ENCODE measurements around the gene NIM1K.
"Not testable (repeated sequence)": the region's sequence is repeated elsewhere in the genome, so short reads cannot be mapped to it uniquely, and the experiment has no call there.

Gene NIM1K

DNA sequence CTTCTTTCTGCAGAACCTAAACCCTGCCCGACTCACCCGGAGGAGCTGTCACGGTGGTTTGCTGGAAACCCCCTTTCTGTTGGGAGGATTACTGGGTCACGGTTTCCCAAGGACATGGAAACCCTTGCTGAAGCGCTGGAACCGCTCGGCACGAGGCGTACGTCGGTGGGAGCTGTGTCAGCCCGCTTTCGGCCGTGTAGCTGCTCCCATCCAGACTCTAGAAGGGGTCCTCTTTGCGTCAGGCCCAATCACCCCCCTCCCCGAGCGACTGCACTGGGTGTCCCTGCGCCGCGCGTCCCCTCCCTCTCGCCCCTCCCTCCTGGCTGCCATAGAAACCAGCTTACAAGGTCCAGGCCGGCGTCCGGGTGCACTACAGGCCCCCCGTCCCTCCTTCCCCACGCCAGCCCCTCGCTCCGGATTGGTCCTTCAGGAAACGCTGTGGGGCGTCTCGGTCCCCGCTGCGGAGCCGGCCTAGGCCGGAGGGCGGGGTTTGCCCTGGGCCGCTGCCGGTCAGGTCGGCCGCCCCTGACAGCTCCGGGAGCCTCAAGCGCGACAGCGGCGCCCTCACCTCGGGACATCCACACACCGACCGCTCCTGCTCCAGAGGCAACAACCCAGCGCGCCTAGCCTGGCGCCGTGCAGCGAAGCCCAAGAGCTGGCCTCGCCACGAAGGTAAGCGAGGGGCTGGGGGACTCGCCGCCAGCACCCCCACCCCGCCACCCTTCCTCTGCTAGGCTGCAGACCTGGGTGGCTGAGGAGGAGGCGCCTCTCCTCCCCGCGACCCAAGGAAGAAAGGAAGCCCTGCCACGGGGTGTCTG lies at the start of gene NIM1K:
NIM1K (plus strand) TSS at position 486 of the 818 bp plus-strand sequence. CDS start 53,551 bp downstream, outside the sequence.
- Mint-ChIP-seq H3K4me3 (peak within 1 kb of the TSS; percentile 86), H3K4me1 (ENCODE audit: low read depth) (peaks cover 32% of the 10 kb centered on the region), H3K9me3 (no peaks in the 10 kb centered on the region), H3K36me3 (ENCODE audit: low read depth) (peaks cover 8% of the 10 kb centered on the region), H3K27ac (peak within 1 kb of the TSS; percentile 74), H3K27me3 (peaks cover 16% of the 10 kb centered on the region)

DNA sequence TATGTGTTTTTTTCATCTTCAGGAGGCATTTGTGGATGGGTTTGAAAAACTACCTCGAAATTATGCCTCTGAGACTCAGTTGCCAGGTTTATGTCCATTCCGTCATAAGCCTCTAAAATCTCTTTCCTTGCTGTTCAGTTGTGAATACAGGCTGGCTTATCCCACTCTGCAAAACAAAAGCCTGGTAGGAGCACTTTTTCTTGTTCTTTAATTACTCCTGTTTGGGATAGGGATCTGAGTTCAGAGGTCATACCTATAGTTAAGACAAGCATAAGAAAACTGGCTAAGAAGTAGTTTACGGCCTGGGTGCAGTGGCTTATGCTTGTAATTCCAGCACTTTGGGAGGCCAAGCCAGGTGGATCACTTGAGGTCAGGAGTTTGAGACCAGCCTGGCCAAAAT lies 47.0 kb upstream of the NIM1K start:
- H3K9me3 Mint-ChIP-seq = no peaks in the 10 kb centered on the region
- H3K36me3 Mint-ChIP-seq (ENCODE audit: low read depth) = peaks cover 62% of the 10 kb centered on the region
- H3K4me1 Mint-ChIP-seq (ENCODE audit: low read depth) = peaks cover 17% of the 10 kb centered on the region
- no peak overlapping the region for H3K4me3 Mint-ChIP-seq
- H3K27me3 Mint-ChIP-seq = no peaks in the 10 kb centered on the region
- no peak overlapping the region for H3K27ac Mint-ChIP-seq

DNA sequence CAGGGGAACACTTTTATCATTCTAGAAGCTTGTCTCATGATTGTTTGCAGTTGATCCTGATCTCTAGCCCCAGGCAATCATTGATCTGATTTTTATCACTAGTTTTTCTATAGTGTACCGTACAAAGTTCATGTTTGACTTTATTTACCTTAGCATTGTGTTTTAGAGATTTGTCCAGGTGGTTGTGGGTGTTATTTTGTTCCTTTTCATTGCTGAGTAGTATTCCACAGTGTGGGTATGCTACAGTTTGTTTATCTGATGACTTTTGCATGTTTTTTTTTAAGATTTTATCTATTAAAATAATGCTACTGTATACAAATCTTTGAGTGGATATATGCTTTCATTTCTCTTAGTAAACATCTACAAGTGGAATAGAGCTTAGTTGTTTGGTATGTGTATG lies 45.1 kb upstream of the NIM1K start:
- Mint-ChIP-seq H3K4me1 (ENCODE audit: low read depth) (peaks cover 12% of the 10 kb centered on the region), H3K27me3 (no peaks in the 10 kb centered on the region), H3K27ac (no peak overlapping the region), H3K4me3 (no peak overlapping the region), H3K36me3 (ENCODE audit: low read depth) (peaks cover 48% of the 10 kb centered on the region), H3K9me3 (no peaks in the 10 kb centered on the region)

DNA sequence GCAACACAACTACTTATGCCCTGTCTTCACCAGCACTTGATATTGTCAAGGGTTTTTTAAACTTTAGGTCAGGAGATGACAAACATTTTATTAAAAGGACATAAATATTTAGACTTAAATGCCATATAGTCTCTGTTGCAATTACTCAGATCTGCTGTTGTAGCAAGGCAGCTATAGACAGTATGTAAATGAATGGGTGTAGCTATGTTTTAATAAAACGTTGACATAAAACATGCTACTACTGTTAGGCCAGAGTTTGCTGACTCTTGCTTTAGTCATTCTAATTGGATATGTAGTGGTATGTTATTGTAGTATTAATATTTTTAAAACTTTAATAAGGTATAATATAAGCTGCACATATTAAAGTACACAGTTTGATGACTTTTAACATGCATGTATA lies 43.6 kb upstream of the NIM1K start:
- Mint-ChIP-seq H3K4me3 (no peak overlapping the region), H3K27ac (no peak overlapping the region), H3K4me1 (ENCODE audit: low read depth) (peaks cover 8% of the 10 kb centered on the region), H3K27me3 (no peaks in the 10 kb centered on the region), H3K9me3 (no peaks in the 10 kb centered on the region), H3K36me3 (ENCODE audit: low read depth) (peaks cover 57% of the 10 kb centered on the region)

DNA sequence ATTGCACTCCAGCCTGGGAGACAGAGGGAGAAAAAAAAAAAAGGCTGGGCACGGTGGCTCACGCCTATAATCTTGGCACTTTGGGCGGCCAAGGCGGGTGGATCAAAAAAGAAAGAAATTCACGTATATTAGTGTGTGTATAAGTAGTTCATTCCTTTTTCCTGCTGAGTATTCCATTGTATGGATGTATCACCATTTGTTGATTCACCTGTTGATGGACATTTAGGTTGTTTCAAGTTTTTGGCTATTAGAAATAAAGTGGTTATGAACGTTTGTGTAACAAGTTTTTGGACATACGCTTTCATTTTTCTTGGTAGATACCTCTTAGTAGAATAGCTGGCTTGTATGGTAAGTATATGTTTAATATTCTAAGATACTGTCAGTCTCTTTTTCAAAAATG lies 42.8 kb upstream of the NIM1K start:
- Mint-ChIP-seq H3K36me3 (ENCODE audit: low read depth) (peaks cover 59% of the 10 kb centered on the region), H3K27me3 (no peaks in the 10 kb centered on the region), H3K9me3 (no peaks in the 10 kb centered on the region), H3K27ac (no peak overlapping the region), H3K4me3 (no peak overlapping the region), H3K4me1 (ENCODE audit: low read depth) (peaks cover 11% of the 10 kb centered on the region)

DNA sequence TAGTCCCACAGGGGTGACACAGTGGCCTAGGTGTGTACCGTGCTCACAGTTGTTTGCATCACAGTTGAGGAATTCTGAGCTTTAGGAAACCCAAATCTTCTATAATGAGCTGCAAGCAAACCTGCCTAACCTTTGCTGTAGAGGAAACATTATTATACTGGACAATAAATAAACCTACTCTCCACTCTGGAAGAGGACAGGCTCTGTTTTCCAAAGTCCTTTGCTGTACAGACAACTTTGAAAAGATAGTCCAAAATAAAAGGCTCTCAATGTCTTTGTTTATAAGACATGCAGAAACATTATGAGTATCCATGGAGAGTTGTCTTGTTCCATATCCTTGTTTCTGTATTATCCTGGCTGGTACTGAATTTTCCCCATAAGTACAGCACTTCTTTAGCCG lies 42.0 kb upstream of the NIM1K start:
- Mint-ChIP-seq H3K9me3 (no peaks in the 10 kb centered on the region), H3K36me3 (ENCODE audit: low read depth) (peaks cover 51% of the 10 kb centered on the region), H3K4me1 (ENCODE audit: low read depth) (peaks cover 11% of the 10 kb centered on the region), H3K27ac (no peak overlapping the region), H3K4me3 (no peak overlapping the region), H3K27me3 (no peaks in the 10 kb centered on the region)

DNA sequence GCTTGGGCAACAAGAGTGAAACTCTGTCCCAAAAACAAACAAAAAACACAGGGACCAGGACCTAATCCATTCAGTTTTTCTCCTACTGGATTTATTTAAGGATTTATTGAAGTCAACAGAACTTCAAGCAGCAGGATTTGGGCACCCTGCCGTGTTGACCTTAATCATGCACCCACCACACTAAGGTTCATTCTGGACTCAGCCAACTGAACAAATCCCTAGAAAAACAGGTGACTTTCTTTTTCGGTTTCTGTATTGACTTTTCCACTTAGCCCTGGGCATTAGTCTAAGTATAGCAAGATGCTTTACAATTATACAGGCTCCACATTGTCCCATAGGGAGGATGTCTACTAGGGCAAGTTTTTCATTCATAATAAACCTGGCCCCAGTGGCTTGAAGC lies 41.3 kb upstream of the NIM1K start:
- Mint-ChIP-seq H3K27ac (no peak overlapping the region), H3K36me3 (ENCODE audit: low read depth) (peaks cover 46% of the 10 kb centered on the region), H3K27me3 (no peaks in the 10 kb centered on the region), H3K9me3 (no peaks in the 10 kb centered on the region), H3K4me3 (no peak overlapping the region), H3K4me1 (ENCODE audit: low read depth) (peaks cover 17% of the 10 kb centered on the region)

DNA sequence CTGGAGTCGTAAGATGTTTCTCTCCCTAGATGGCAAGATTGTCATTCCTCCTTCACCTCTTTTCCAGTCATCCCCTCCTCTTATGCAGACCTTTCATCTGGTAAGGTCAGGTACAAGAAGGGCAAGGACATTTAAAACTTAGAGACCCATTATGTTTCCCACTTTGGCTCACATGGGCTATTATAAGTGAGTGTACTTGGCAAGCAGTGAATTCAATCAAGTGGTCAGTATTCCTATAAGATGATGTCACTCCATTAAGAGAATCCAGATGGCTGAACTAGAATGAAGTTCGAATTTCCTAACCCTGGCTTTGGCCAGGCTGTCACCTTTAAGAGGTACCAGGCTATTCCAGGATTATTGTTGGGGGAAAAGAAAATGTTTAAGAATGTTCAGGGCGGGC lies 39.1 kb upstream of the NIM1K start:
- H3K4me3 Mint-ChIP-seq = no peak overlapping the region
- H3K27ac Mint-ChIP-seq = no peak overlapping the region
- no peaks in the 10 kb centered on the region for H3K27me3 Mint-ChIP-seq
- H3K9me3 Mint-ChIP-seq = no peaks in the 10 kb centered on the region
- peaks cover 22% of the 10 kb centered on the region for H3K4me1 Mint-ChIP-seq (ENCODE audit: low read depth)
- peaks cover 52% of the 10 kb centered on the region for H3K36me3 Mint-ChIP-seq (ENCODE audit: low read depth)

DNA sequence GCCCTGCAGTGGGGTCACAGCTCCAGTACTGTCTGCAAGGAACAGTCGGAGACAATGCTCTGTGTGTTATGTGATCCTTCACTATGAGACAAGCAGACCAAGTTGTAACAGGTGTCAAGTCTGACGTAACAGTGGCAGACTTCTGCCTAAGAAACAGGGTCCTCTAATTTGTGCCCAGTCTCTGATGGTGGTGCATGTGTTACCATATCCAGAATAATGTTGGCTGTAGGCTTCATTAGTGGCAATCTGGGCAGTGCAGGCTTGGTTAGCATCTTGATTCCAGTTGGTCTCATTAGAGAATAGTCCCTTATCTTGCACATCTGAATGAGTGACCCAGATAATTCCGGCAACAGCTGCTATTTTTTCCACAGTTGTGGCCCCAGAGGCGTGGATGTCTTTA lies 37.6 kb upstream of the NIM1K start:
- Mint-ChIP-seq H3K27ac (no peak overlapping the region), H3K4me3 (no peak overlapping the region), H3K27me3 (no peaks in the 10 kb centered on the region), H3K36me3 (ENCODE audit: low read depth) (peaks cover 39% of the 10 kb centered on the region), H3K4me1 (ENCODE audit: low read depth) (peaks cover 23% of the 10 kb centered on the region), H3K9me3 (no peaks in the 10 kb centered on the region)

DNA sequence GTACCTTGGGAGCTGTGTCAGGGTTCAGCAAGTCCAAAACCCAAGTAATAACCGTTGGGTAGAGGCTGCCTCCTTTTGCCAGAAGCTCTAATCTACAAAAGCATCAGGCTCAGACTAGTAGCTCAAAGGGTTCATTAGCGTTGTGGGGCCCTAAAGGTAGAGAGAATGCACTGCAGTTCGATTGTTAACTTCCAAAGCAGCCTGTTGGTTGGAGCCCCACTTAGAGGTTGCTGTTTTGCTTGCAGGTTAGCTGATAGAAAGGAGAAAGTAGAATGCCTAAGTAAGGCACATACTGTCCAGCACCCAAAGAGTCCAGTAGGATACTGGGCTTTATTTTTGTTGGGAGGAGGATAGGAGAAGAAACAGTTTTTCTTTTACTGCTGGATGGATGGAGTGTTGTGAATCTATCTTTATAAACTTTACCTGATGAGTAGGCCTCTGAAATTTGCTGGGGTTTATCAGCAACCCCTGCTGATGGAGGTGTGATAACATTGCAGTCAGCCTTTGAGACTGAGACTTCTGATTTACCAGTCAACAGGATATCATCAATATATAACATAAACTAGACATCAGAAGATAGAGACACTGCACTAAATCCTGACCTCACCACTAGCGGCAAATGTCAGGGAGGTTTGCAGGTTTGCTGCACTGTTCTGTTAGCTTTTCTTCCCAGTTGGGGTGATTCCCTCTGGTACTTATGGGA lies 36.5 kb upstream of the NIM1K start:
- H3K4me1 Mint-ChIP-seq (ENCODE audit: low read depth) = peaks cover 32% of the 10 kb centered on the region
- H3K4me3 Mint-ChIP-seq = no peak overlapping the region
- H3K27ac Mint-ChIP-seq = no peak overlapping the region

DNA sequence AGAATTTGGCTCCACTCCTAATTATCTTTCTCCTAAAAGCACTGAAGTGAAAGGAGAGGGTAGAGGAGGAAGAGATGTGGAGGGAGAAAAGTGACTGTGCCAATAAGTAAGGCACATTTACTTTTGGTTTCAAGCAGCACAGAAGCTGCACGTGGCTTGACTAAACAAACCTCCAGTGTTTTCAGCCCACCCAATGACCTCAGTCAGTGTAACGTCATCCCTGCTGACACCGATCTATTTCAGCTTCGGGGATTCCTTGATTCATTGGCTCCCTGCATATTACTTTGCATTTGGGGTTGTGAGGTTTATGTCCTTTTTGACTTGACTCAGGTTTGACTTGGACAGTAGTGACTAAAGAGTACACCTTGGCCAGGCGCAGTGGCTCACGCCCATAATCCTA lies 35.6 kb upstream of the NIM1K start:
- Mint-ChIP-seq H3K4me3 (no peak overlapping the region), H3K27me3 (no peaks in the 10 kb centered on the region), H3K36me3 (ENCODE audit: low read depth) (peaks cover 41% of the 10 kb centered on the region), H3K27ac (no peak overlapping the region), H3K4me1 (ENCODE audit: low read depth) (peaks cover 40% of the 10 kb centered on the region), H3K9me3 (no peaks in the 10 kb centered on the region)

More for the DNA sequence above, 36.5 kb upstream of the NIM1K start:
- no peaks in the 10 kb centered on the region for H3K27me3 Mint-ChIP-seq
- no peaks in the 10 kb centered on the region for H3K9me3 Mint-ChIP-seq
- H3K36me3 Mint-ChIP-seq (ENCODE audit: low read depth) = peaks cover 34% of the 10 kb centered on the region

DNA sequence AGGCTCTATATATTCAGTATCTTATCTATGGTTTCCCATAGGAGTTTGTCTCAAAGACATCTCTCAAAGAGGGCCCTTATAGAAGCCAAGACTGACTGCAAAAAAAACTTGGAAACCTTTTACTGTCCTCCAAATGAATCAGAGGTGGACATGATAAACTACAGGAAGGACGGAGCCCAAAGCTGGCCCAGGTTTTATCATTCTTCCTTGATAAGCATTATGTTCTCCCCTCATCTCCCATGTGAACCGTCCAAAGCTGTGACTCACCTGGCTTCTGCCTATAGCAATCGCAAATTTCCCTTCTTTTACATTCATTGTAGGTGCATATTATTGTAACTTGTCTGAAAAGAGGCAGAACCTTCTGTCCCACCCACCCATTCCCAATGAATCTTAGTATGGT lies 35.0 kb upstream of the NIM1K start:
- Mint-ChIP-seq H3K4me1 (ENCODE audit: low read depth) (peaks cover 44% of the 10 kb centered on the region), H3K27ac (no peak overlapping the region), H3K9me3 (no peaks in the 10 kb centered on the region), H3K4me3 (no peak overlapping the region), H3K27me3 (no peaks in the 10 kb centered on the region), H3K36me3 (ENCODE audit: low read depth) (peaks cover 44% of the 10 kb centered on the region)

DNA sequence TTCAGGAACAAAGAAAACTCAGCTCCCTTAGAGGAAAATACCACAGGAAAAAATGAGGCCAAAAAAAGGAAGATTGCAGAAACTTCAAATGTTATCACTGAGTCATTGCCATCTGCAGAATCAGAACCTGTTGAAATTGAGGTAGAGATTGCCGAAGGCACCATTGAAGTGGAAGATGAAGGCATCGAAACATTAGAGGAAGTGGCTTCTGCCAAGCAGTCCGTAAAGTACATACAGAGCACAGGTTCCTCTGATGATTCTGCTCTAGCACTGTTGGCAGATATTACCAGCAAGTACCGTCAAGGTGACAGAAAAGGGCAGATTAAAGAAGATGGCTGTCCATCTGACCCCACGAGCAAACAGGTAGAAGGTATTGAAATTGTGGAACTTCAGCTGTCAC lies 30.8 kb upstream of the NIM1K start:
- H3K9me3 Mint-ChIP-seq = no peaks in the 10 kb centered on the region
- H3K4me1 Mint-ChIP-seq (ENCODE audit: low read depth) = peaks cover 22% of the 10 kb centered on the region
- H3K36me3 Mint-ChIP-seq (ENCODE audit: low read depth) = peaks cover 50% of the 10 kb centered on the region
- H3K27me3 Mint-ChIP-seq = no peaks in the 10 kb centered on the region
- H3K4me3 Mint-ChIP-seq = peak overlapping the region; percentile 43
- H3K27ac Mint-ChIP-seq = peak overlapping the region; percentile 92

DNA sequence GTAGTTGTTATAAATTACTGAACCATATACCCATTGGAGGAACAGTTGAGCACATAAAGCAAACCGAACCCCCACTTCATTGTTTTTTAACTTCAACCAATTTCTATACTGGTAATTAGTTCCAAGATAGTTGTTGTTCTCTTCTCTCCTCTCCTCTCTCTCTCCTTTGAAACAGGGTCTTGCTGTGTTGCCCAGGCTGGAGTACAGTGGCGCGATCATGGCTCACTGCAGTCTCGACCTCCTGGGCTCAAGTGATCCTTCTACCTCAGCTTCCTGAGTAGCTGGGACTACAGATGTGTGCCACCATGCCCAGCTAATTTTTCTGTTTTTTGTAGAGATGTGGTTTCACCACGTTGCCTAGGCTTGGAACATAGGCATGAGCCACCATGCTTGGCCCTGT lies 27.2 kb upstream of the NIM1K start:
- H3K4me1 Mint-ChIP-seq (ENCODE audit: low read depth) = peaks cover 18% of the 10 kb centered on the region
- peaks cover 52% of the 10 kb centered on the region for H3K36me3 Mint-ChIP-seq (ENCODE audit: low read depth)

DNA sequence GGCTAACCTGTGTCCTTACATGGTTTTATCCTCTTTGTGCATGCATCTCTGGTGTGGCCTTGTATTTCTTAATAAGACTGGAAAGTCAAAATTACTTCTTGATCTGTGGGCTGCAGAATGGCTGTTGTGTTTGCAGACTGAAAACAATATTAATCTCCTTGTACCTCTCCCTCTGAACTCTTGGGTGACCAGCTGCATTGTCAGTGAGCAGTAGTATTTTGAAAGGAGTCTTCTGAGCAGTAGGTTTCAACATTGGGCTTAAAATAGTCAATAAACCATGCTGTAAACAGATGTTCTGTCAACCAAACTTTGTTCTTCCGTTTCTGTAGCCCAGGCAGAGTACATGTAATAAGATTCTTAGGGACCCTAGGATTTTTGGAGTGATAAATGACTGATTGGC lies 26.7 kb upstream of the NIM1K start:
- H3K27me3 Mint-ChIP-seq = no peaks in the 10 kb centered on the region
- H3K36me3 Mint-ChIP-seq (ENCODE audit: low read depth) = peaks cover 52% of the 10 kb centered on the region
- no peak overlapping the region for H3K4me3 Mint-ChIP-seq
- peaks cover 14% of the 10 kb centered on the region for H3K4me1 Mint-ChIP-seq (ENCODE audit: low read depth)
- H3K27ac Mint-ChIP-seq = no peak overlapping the region
- no peaks in the 10 kb centered on the region for H3K9me3 Mint-ChIP-seq

More for the DNA sequence above, 27.2 kb upstream of the NIM1K start:
- H3K9me3 Mint-ChIP-seq, H3K27ac Mint-ChIP-seq, H3K27me3 Mint-ChIP-seq, H3K4me3 Mint-ChIP-seq: not testable (repeated sequence)

Data from stimulated activated naive CD8-positive, alpha-beta T cell treated with anti-CD3 and anti-CD28 coated beads, Interleukin-15, Interleukin-2, amounts not matched to agents 100 ng/mL and 50 ng/mL, for 24 hours (primary cell).